GM23248 (cell line): Measurements from ENCODE around the gene TPST1. TPM values are rescaled to one million over a fixed set of nuclear protein-coding genes. Genes with fewer than 3 reads are reported as not detected.
A peak's percentile ranks its signal among the peaks of the same experiment; 100 is the strongest.

Experiments used
- DNase-seq: peaks from one replicate; pipeline ENCODE4 v3.0.0-alpha.2; 2015
- H2AFZ ChIP-seq: fragments of 200-600 bp; sonication (generic); 2 replicates; pipeline ENCODE4 v1.6.1; 2016; ENCODE audit warnings: antibody characterized with exemption
- H3F3A ChIP-seq: fragments of 200-600 bp; sonication (generic); 2 replicates; pipeline ENCODE4 v1.6.1; 2016; ENCODE audit warnings: mild to moderate bottlenecking, antibody characterized with exemption, mixed run types; ENCODE audit not compliant: insufficient read depth
- H3K27ac ChIP-seq: fragments of 200-600 bp; sonication (generic); 2 replicates; pipeline ENCODE4 v1.5.1; 2016; ENCODE audit warnings: mild to moderate bottlenecking
- H3K27me3 ChIP-seq: fragments of 200-600 bp; sonication (generic); replicated peaks from 2 replicates; pipeline ENCODE4 v1.6.1; 2016; ENCODE audit warnings: mild to moderate bottlenecking; ENCODE audit not compliant: insufficient read depth
- H3K36me3 ChIP-seq: fragments of 200-600 bp; sonication (generic); 2 replicates; pipeline ENCODE4 v1.6.1; 2016; ENCODE audit warnings: low read depth, mild to moderate bottlenecking
- H3K4me1 ChIP-seq: fragments of 200-600 bp; sonication (generic); 2 replicates; pipeline ENCODE4 v1.6.1; 2016; ENCODE audit warnings: mild to moderate bottlenecking; ENCODE audit not compliant: insufficient read depth
- H3K4me2 ChIP-seq: fragments of 200-600 bp; sonication (generic); one replicate; pipeline ENCODE4 v1.6.1; 2016; ENCODE audit warnings: mild to moderate bottlenecking; ENCODE audit not compliant: unreplicated experiment
- H3K4me3 ChIP-seq: fragments of 200-600 bp; sonication (generic); 2 replicates; pipeline ENCODE4 v1.5.1; 2016; ENCODE audit warnings: mild to moderate bottlenecking
- H3K79me2 ChIP-seq: fragments of 200-600 bp; sonication (generic); 2 replicates; pipeline ENCODE4 v1.6.1; 2016; ENCODE audit warnings: mild to moderate bottlenecking; ENCODE audit not compliant: insufficient read depth
- H3K9ac ChIP-seq: fragments of 200-600 bp; sonication (generic); 2 replicates; pipeline ENCODE4 v1.6.1; 2016; ENCODE audit warnings: mild to moderate bottlenecking
- H3K9me2 ChIP-seq: fragments of 200-600 bp; sonication (generic); 2 replicates; pipeline ENCODE4 v1.6.1; 2016; ENCODE audit warnings: mixed run types, mild to moderate bottlenecking, moderate library complexity; ENCODE audit not compliant: insufficient read depth
- H3K9me3 ChIP-seq: fragments of 200-600 bp; sonication (generic); one replicate; pipeline ENCODE4 v1.6.1; 2017; ENCODE audit warnings: low read depth
- H4K20me1 ChIP-seq: fragments of 200-600 bp; sonication (generic); 2 replicates; pipeline ENCODE4 v1.6.0; 2016; ENCODE audit not compliant: insufficient read depth
- EZH2 ChIP-seq: fragments of 200-600 bp; sonication (generic); IDR thresholded peaks from 2 replicates; pipeline ENCODE4 v1.6.1; 2018; ENCODE audit warnings: antibody characterized with exemption, mild to moderate bottlenecking; ENCODE audit not compliant: insufficient read depth, poor library complexity, severe bottlenecking
- EZH2phosphoT487 ChIP-seq: fragments of 200-600 bp; sonication (generic); IDR thresholded peaks from 2 replicates; pipeline ENCODE4 v1.6.1; 2018; ENCODE audit warnings: antibody characterized with exemption, moderate library complexity, mild to moderate bottlenecking, low read depth; ENCODE audit not compliant: insufficient read depth
- WGBS, 2 experiments: methylation state at CpG; one replicate each; pipeline ENCODE4 v1.1.6; 2015 to 2017; ENCODE audit warnings: low lambda C conversion rate in 2 of 2, low coverage in 1 of 2; ENCODE audit errors: missing lambda C conversion rate in 2 of 2; 5-methylcytosine and 5-hydroxymethylcytosine counted together
- in situ Hi-C: fragments of 300-500 bp; cut with MboI; formaldehyde crosslinking; loops from 2 replicates; pipeline ENCODE4 v1.15.0; 2020
- polyA plus RNA-seq: library from polyadenylated mRNA; unstranded; fragments of >200 nt; fragmentation: Nextera tagmentation; extraction: Ambion mirVana; gene quantifications from 2 replicates; pipeline ENCODE4 v1.2.1, GENCODE V29; 2016
- total RNA-seq: library from RNA; depleted of rRNA; stranded (reverse); fragments of >200 nt; shearing (Covaris generic); gene quantifications from 2 replicates; pipeline ENCODE4 v1.2.3, GENCODE V29; 2014

TPST1 gene
- total and polyA plus RNA-seq, 2 experiments from 2014 or later, result 54.1 to 57.0 TPM

GRCh38 chr7:66376264-66376945, 171.3 kb downstream of the TPST1 start:
- H3K79me2 ChIP-seq, result no peaks in the 10 kb centered on the region
- no peak overlapping the region for H3K27ac ChIP-seq
- no peak overlapping the region for H3K4me3 ChIP-seq
- TF ChIP-seq EZH2phosphoT487 (no peak), EZH2 (no peak)
- WGBS, 2 experiments, result 96 to 99% methylated on average over 39 to 44 of the region's 45 CpGs
- in situ Hi-C loops, result no loop called here
- H4K20me1 ChIP-seq, result no peaks in the 10 kb centered on the region
- DNase-seq, result no peak
- H3K4me1 ChIP-seq, result peaks cover 8% of the 10 kb centered on the region
- no peak overlapping the region for H3K4me2 ChIP-seq
- no peak overlapping the region for H3K9ac ChIP-seq
- no peaks in the 10 kb centered on the region for H3K9me3 ChIP-seq
- no peak overlapping the region for H2AFZ ChIP-seq
- peaks cover 12% of the 10 kb centered on the region; the same call in 1 of the 2 replicates for H3F3A ChIP-seq
- no peaks in the 10 kb centered on the region for H3K36me3 ChIP-seq
- no peaks in the 10 kb centered on the region for H3K9me2 ChIP-seq
- no peaks in the 10 kb centered on the region for H3K27me3 ChIP-seq

GRCh38 chr7:66377045-66377444, 171.9 kb downstream of the TPST1 start:
- H3K4me1 ChIP-seq, result peaks cover 8% of the 10 kb centered on the region
- no peak overlapping the region for H3K4me3 ChIP-seq
- H3K4me2 ChIP-seq, result no peak overlapping the region
- TF ChIP-seq EZH2 (no peak), EZH2phosphoT487 (no peak)
- no peak overlapping the region for H3K9ac ChIP-seq
- H4K20me1 ChIP-seq, result no peaks in the 10 kb centered on the region
- H3K9me3 ChIP-seq, result no peaks in the 10 kb centered on the region
- peaks cover 12% of the 10 kb centered on the region; the same call in 1 of the 2 replicates for H3F3A ChIP-seq
- DNase-seq, result no peak
- WGBS, 2 experiments, result 99% methylated on average over 23 to 32 of the region's 32 CpGs
- no peak overlapping the region for H3K27ac ChIP-seq
- no peaks in the 10 kb centered on the region for H3K9me2 ChIP-seq
- H3K79me2 ChIP-seq, result no peaks in the 10 kb centered on the region
- H3K36me3 ChIP-seq, result no peaks in the 10 kb centered on the region
- in situ Hi-C loops, result no loop called here
- no peaks in the 10 kb centered on the region for H3K27me3 ChIP-seq
- no peak overlapping the region for H2AFZ ChIP-seq

GRCh38 chr7:66377714-66378113, 172.6 kb downstream of the TPST1 start:
- Histone ChIP-seq H3K36me3 (no peaks in the 10 kb centered on the region), H4K20me1 (no peaks in the 10 kb centered on the region), H3F3A (peaks cover 17% of the 10 kb centered on the region), H2AFZ (no peak overlapping the region), H3K9me2 (no peaks in the 10 kb centered on the region), H3K79me2 (no peaks in the 10 kb centered on the region), H3K9me3 (no peaks in the 10 kb centered on the region), H3K9ac (no peak overlapping the region), H3K4me1 (peaks cover 8% of the 10 kb centered on the region), H3K27ac (no peak overlapping the region), H3K27me3 (no peaks in the 10 kb centered on the region), H3K4me2 (no peak overlapping the region), H3K4me3 (no peak overlapping the region)
- DNase-seq, result no peak
- in situ Hi-C loops, result no loop called here
- 96 to 98% methylated on average over 11 of the region's 11 CpGs for WGBS, 2 experiments
- TF ChIP-seq EZH2 (no peak), EZH2phosphoT487 (no peak)

GRCh38 chr7:66379542-66380160, 174.5 kb downstream of the TPST1 start:
- Histone ChIP-seq H3K36me3 (no peaks in the 10 kb centered on the region), H3K4me2 (peak overlapping the region; percentile 33), H3F3A (peaks cover 17% of the 10 kb centered on the region), H3K4me3 (no peak overlapping the region), H3K9me3 (no peaks in the 10 kb centered on the region), H3K27me3 (no peaks in the 10 kb centered on the region), H3K9me2 (no peaks in the 10 kb centered on the region), H3K79me2 (no peaks in the 10 kb centered on the region), H3K27ac (peak overlapping the region; percentile 93), H3K9ac (peak overlapping the region; percentile 59), H3K4me1 (peaks cover 8% of the 10 kb centered on the region), H2AFZ (0 out of 2 replicates have a peak overlapping the region, but pooled peaks have one; percentile 39), H4K20me1 (no peaks in the 10 kb centered on the region)
- TF ChIP-seq EZH2 (no peak), EZH2phosphoT487 (no peak)
- in situ Hi-C loops, result no loop called here
- peak; percentile 83 for DNase-seq
- 81 to 83% methylated on average over 6 of the region's 6 CpGs for WGBS, 2 experiments
